Sigmoid colon (tissue), 7 donors: ENCODE data around the gene AP3B1. TPM values are rescaled to one million over a fixed set of nuclear protein-coding genes. Genes with fewer than 3 reads are reported as not detected.

Source experiments
- DNase-seq: peaks from one replicate; pipeline ENCODE4 v3.0.0-alpha.2; 2019
- H3K27ac ChIP-seq, 4 donors: fragments of 200-600 bp; sonication (generic); one replicate each; pipeline ENCODE4 v1.5.1; 2016 to 2019; ENCODE audit warnings: mild to moderate bottlenecking in 1 of 4
- H3K27me3 ChIP-seq, 3 donors: fragments of 200-600 bp; sonication (generic); one replicate each; pipeline ENCODE4 v1.5.1; 2019; ENCODE audit warnings: mild to moderate bottlenecking in 1 of 3
- H3K36me3 ChIP-seq, 4 donors: fragments of 200-600 bp; sonication (generic); one replicate each; pipeline ENCODE4 v1.5.1; 2016 to 2019
- H3K4me1 ChIP-seq, 4 donors: fragments of 200-600 bp; sonication (generic); one replicate each; pipeline ENCODE4 v1.5.1; 2017 to 2019
- H3K4me3 ChIP-seq, 4 donors: fragments of 200-600 bp; sonication (generic); one replicate each; pipeline ENCODE4 v1.5.1; 2017 to 2019; ENCODE audit warnings: mild to moderate bottlenecking in 2 of 4, moderate library complexity in 1 of 4
- H3K9me3 ChIP-seq, 4 donors: fragments of 200-600 bp in 3 of 4; sonication (generic) in 3 of 4; one replicate each; pipeline versions ENCODE4 v1.5.1 to v1.6.1; 2013 to 2019
- EP300 ChIP-seq, 4 donors: sonication (generic); formaldehyde crosslinking; IDR thresholded peaks; one replicate each; pipeline ENCODE4 v1.6.1; 2017; ENCODE audit warnings: antibody characterized with exemption in 4 of 4
- POLR2A ChIP-seq, 2 donors: fragments of 450-650 bp; IDR thresholded peaks; one replicate each; pipeline ENCODE4 v1.6.1; 2016; ENCODE audit warnings: antibody characterized with exemption in 2 of 2, mild to moderate bottlenecking in 2 of 2, moderate library complexity in 2 of 2
- POLR2AphosphoS5 ChIP-seq, 4 donors: sonication (generic); formaldehyde crosslinking; IDR thresholded peaks; one replicate each; pipeline ENCODE4 v1.6.1; 2017; ENCODE audit warnings: antibody characterized with exemption in 4 of 4
- WGBS, 2 donors: extraction: QIAGEN DNeasy Blood & Tissue Kit; methylation state at CpG; one replicate each; pipeline ENCODE4 v1.1.7; 2013; 5-methylcytosine and 5-hydroxymethylcytosine counted together
- intact Hi-C: fragments of 100-400 bp; cut with DNase I; formaldehyde crosslinking; loops from one replicate; pipeline ENCODE4 v1.15.1; 2023
- polyA plus RNA-seq, 3 donors: library from polyadenylated mRNA; stranded (reverse); fragments of 200-250 nt; gene quantifications; one replicate each; pipeline ENCODE4 v1.2.3, GENCODE V29; 2013
- total RNA-seq, 4 donors: library from RNA; depleted of rRNA; stranded (reverse); fragments of >200 nt; gene quantifications; one replicate each; pipeline ENCODE4 v1.1.0, GENCODE V29; 2016
- TF ChIP-seq, protein P1 (sequence below), 4 experiments: fragments of 450-650 bp in 3 of 4; fragments of 200-600 bp in 1 of 4; IDR thresholded peaks; one replicate each; pipeline ENCODE4 v1.5.1; 2016 to 2019; ENCODE audit warnings: antibody characterized with exemption in 4 of 4, mild to moderate bottlenecking in 3 of 4, moderate library complexity in 2 of 4
- donor health status: healthy with polysubstance abuse.
- donor health status: Bipolar disorder and iron deficiency.
- donor health status: healthy.

The AP3B1 gene, protein sequence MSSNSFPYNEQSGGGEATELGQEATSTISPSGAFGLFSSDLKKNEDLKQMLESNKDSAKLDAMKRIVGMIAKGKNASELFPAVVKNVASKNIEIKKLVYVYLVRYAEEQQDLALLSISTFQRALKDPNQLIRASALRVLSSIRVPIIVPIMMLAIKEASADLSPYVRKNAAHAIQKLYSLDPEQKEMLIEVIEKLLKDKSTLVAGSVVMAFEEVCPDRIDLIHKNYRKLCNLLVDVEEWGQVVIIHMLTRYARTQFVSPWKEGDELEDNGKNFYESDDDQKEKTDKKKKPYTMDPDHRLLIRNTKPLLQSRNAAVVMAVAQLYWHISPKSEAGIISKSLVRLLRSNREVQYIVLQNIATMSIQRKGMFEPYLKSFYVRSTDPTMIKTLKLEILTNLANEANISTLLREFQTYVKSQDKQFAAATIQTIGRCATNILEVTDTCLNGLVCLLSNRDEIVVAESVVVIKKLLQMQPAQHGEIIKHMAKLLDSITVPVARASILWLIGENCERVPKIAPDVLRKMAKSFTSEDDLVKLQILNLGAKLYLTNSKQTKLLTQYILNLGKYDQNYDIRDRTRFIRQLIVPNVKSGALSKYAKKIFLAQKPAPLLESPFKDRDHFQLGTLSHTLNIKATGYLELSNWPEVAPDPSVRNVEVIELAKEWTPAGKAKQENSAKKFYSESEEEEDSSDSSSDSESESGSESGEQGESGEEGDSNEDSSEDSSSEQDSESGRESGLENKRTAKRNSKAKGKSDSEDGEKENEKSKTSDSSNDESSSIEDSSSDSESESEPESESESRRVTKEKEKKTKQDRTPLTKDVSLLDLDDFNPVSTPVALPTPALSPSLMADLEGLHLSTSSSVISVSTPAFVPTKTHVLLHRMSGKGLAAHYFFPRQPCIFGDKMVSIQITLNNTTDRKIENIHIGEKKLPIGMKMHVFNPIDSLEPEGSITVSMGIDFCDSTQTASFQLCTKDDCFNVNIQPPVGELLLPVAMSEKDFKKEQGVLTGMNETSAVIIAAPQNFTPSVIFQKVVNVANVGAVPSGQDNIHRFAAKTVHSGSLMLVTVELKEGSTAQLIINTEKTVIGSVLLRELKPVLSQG
- total RNA-seq: 10 to 100 TPM; 34.6 to 48.2 (median 39.5) TPM
- polyA plus RNA-seq: 10 to 100 TPM; 26.8 to 37.2 (median 31.2) TPM

DNA sequence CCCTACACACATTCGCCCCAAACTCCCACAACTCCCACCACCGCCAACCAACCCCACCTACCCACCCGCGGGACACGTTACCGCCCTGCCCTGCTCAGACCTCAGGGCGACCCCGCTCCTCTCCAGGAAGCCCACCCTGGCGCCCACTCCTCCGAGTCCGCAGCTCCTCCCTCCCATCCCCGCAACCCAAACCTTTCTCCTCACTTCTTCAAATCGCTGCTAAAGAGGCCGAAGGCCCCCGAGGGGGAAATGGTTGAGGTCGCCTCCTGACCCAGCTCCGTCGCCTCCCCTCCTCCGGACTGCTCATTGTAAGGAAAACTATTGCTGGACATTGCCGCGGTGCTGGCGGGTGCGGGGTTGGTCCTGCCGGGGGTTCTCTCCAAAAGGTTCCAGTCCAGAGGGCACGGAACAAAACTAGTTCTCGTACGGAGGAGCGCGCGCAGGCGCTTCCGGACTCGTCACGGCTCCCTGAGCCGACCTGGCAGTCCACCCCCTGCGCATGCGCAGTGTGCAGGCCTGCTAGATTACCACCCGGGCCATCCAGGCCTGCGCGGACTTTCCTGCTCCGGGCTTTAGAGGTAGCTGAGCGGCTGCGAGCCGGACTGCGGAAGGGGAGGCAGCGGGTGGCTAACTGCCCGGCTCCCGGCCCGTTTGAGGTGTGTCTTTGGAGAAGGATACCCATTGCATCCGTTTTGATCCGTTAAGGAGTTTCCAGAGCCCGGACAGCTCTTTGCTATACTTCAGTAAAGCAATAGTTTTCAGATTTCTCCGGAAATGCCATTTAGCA, at the start of gene AP3B1:
Gene AP3B1, minus strand, starts transcription at position 451 of the 787 bp plus-strand sequence. Its CDS starts 119 bp downstream, at position 332.
- peak; percentile 100 for DNase-seq
- intact Hi-C loops: loop anchor here (1.0 to 10.0 kb wide), 4 partner anchors 66 to 690 kb away; partner anchors contain the start of genes ARSB, LHFPL2 and SCAMP1
- peak within 1 kb of the TSS; percentile 73 to 97 (median 88) for H3K4me3 ChIP-seq
- TF ChIP-seq EP300 (IDR thresholded peaks at IDR 0.05): peak in 1 of 4 donors; percentile 68
- TF ChIP-seq POLR2A (IDR thresholded peaks at IDR 0.05): peak; percentile 92 to 93
- peak; percentile 88 to 97 (median 96) for TF ChIP-seq POLR2AphosphoS5 (IDR thresholded peaks at IDR 0.05)
- TF ChIP-seq, protein P1, sequence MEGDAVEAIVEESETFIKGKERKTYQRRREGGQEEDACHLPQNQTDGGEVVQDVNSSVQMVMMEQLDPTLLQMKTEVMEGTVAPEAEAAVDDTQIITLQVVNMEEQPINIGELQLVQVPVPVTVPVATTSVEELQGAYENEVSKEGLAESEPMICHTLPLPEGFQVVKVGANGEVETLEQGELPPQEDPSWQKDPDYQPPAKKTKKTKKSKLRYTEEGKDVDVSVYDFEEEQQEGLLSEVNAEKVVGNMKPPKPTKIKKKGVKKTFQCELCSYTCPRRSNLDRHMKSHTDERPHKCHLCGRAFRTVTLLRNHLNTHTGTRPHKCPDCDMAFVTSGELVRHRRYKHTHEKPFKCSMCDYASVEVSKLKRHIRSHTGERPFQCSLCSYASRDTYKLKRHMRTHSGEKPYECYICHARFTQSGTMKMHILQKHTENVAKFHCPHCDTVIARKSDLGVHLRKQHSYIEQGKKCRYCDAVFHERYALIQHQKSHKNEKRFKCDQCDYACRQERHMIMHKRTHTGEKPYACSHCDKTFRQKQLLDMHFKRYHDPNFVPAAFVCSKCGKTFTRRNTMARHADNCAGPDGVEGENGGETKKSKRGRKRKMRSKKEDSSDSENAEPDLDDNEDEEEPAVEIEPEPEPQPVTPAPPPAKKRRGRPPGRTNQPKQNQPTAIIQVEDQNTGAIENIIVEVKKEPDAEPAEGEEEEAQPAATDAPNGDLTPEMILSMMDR (IDR thresholded peaks at IDR 0.05): no peak
- 0% methylated on average over 53 of the region's 53 CpGs for WGBS, 2 donors
- H3K27me3 ChIP-seq: no peaks in the 10 kb centered on the region
- no peaks in the 10 kb centered on the region for H3K36me3 ChIP-seq
- H3K9me3 ChIP-seq: no peaks in the 10 kb centered on the region
- peak within 1 kb of the TSS; percentile 86 to 93 (median 88) for H3K27ac ChIP-seq
- H3K4me1 ChIP-seq: peaks cover 5 to 27% (median 21%) of the 10 kb centered on the region in 4 donors

DNA sequence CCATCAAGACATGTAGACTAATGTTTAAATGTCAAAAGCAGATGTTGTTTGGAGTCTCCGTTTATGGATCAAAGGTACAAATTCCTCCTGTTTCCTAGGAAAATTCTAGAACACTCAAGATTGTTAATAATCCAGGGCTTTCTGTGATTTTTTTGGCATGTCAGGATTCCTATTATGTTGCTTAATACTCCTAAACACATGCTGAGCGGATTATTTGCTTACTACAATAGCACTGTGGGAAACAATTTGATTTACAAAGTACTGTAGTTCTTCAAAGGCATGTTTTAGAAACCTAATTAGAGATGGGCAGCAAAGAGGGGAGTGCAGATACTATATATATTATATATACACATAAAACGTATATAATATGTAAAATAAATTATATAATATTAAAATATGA, 46.9 kb upstream of the AP3B1 start:
- Histone ChIP-seq H3K36me3 (no peaks in the 10 kb centered on the region), H3K4me3 (no peak overlapping the region), H3K27me3 (no peaks in the 10 kb centered on the region), H3K9me3 (peaks cover 0 to 6% (median 4%) of the 10 kb centered on the region in 4 donors), H3K4me1 (no peaks in the 10 kb centered on the region), H3K27ac (no peak overlapping the region)
- DNase-seq: no peak
- intact Hi-C loops: no loop called here
- TF ChIP-seq POLR2A (IDR thresholded peaks at IDR 0.05) (no peak), POLR2AphosphoS5 (IDR thresholded peaks at IDR 0.05) (no peak), EP300 (IDR thresholded peaks at IDR 0.05) (no peak)
- TF ChIP-seq, protein P1 (IDR thresholded peaks at IDR 0.05): no peak
- 63 to 69% methylated on average over 3 of the region's 3 CpGs for WGBS, 2 donors

DNA sequence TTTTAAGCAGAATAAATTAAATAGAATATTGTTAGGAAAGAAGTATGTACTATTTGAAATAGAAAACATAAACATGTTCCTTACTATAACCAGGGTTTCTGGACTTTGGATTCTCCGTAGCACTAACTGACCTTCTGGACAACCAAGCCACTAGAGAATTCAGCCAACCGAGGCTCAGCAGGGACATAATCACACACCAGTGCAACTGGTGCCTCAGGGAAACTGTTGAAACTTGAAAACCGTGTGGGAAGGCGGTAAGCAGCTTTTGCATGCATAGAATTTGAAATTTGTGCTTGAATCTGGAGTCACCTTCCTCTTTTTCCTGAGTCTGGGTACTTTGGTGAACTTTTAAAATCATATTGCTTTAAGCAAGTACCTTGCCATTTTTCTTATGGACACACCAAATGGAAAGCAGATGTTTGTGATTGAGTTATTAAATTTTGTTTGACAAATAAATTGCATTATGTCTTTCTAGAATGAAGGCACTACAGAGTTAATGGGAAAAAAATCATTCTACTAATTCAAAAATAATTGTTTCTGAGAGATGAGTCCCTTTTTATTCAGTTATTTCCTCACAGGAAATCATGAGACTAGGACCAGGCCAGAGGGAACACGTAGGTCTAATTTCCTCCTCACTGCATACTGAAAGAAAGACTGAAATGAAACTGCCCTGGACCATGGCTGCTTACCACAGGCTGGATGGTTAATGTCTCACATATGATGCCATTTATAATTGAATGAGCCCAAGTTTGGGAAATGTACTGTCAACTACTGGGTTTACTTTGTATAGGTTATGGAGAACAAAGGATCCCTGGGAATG, 45.3 kb upstream of the AP3B1 start:
- Histone ChIP-seq H3K9me3 (peaks cover 0 to 6% (median 4%) of the 10 kb centered on the region in 4 donors), H3K27ac (no peak overlapping the region), H3K4me3 (no peak overlapping the region), H3K36me3 (no peaks in the 10 kb centered on the region), H3K27me3 (no peaks in the 10 kb centered on the region), H3K4me1 (no peaks in the 10 kb centered on the region)
- WGBS, 2 donors: 84 to 88% methylated on average over 5 of the region's 5 CpGs
- DNase-seq: no peak
- intact Hi-C loops: no loop called here
- no peak for TF ChIP-seq EP300 (IDR thresholded peaks at IDR 0.05)
- TF ChIP-seq POLR2A (IDR thresholded peaks at IDR 0.05): no peak
- TF ChIP-seq, protein P1 (IDR thresholded peaks at IDR 0.05): no peak
- no peak for TF ChIP-seq POLR2AphosphoS5 (IDR thresholded peaks at IDR 0.05)
